Keratinocyte (primary cell): Measurements from ENCODE around the gene HNRNPH1. TPM values are rescaled to one million over a fixed set of nuclear protein-coding genes. Genes with fewer than 3 reads are reported as not detected.

Source experiments
- DNase-seq: peaks from one replicate; pipeline ENCODE4 v3.0.0-alpha.2; 2011; ENCODE audit warnings: low read depth, missing footprints, low spot score
- FAIRE-seq: peaks from 2 replicates; lab custom pipeline; 2011; peaks lifted over from hg19 to GRCh38; lab: Jason Lieb, UNC
- H2AFZ ChIP-seq: 2 replicates; pipeline ENCODE4 v1.6.0; 2012; ENCODE audit warnings: low read length, control low read depth, inconsistent platforms; ENCODE audit not compliant: control insufficient read depth
- H3K27ac ChIP-seq: 2 replicates; pipeline ENCODE4 v1.5.1; 2011; ENCODE audit warnings: low read length; ENCODE audit not compliant: control insufficient read depth, insufficient read depth
- H3K27me3 ChIP-seq: 3 replicates; pipeline ENCODE4 v1.6.0; 2011; ENCODE audit warnings: low read length; ENCODE audit not compliant: control insufficient read depth, insufficient read depth; ENCODE audit errors: extremely low read depth
- H3K36me3 ChIP-seq, 2 experiments: 2 replicates in 1 of 2; 3 replicates in 1 of 2; pipeline ENCODE4 v1.5.1; 2011; ENCODE audit warnings: low read length in 2 of 2, mild to moderate bottlenecking in 1 of 2; ENCODE audit not compliant: control insufficient read depth in 2 of 2, insufficient read depth in 2 of 2; ENCODE audit errors: extremely low read depth in 1 of 2
- H3K4me1 ChIP-seq: 3 replicates; pipeline ENCODE4 v1.5.1; 2011; ENCODE audit warnings: low read length; ENCODE audit not compliant: control insufficient read depth, insufficient read depth; ENCODE audit errors: extremely low read depth
- H3K4me2 ChIP-seq: 3 replicates; pipeline ENCODE4 v1.6.0; 2011; ENCODE audit warnings: low read depth, low read length; ENCODE audit not compliant: control insufficient read depth, insufficient read depth; ENCODE audit errors: extremely low read depth
- H3K4me3 ChIP-seq, 3 experiments: fragments of 200-600 bp in 1 of 3; sonication (generic) in 1 of 3; 2 replicates in 2 of 3; 3 replicates in 1 of 3; pipeline ENCODE4 v1.5.1; 2011 to 2016; ENCODE audit warnings: low read length in 3 of 3, mild to moderate bottlenecking in 3 of 3, control low read depth in 2 of 3, inconsistent platforms in 1 of 3, low read depth in 1 of 3, mixed read lengths in 1 of 3, mixed run types in 1 of 3, moderate library complexity in 1 of 3; ENCODE audit not compliant: control insufficient read depth in 2 of 3, insufficient read depth in 2 of 3; ENCODE audit errors: extremely low read depth in 1 of 3
- H3K79me2 ChIP-seq: 2 replicates; pipeline ENCODE4 v1.6.0; 2012; ENCODE audit warnings: low read length; ENCODE audit not compliant: control insufficient read depth, insufficient read depth
- H3K9ac ChIP-seq: 3 replicates; pipeline ENCODE4 v1.6.0; 2011; ENCODE audit warnings: low read length; ENCODE audit not compliant: control insufficient read depth, insufficient read depth; ENCODE audit errors: extremely low read depth
- H3K9me1 ChIP-seq: 3 replicates; pipeline ENCODE4 v1.6.0; 2011; ENCODE audit warnings: low read length; ENCODE audit not compliant: control insufficient read depth, insufficient read depth; ENCODE audit errors: extremely low read depth
- H3K9me3 ChIP-seq: 2 replicates; pipeline ENCODE4 v1.5.1; 2012; ENCODE audit warnings: low read depth, low read length; ENCODE audit not compliant: control insufficient read depth
- H4K20me1 ChIP-seq: 3 replicates; pipeline ENCODE4 v1.6.0; 2011; ENCODE audit warnings: low read length; ENCODE audit not compliant: control insufficient read depth, insufficient read depth; ENCODE audit errors: extremely low read depth
- CTCF ChIP-seq, 3 experiments: IDR thresholded peaks in 1 of 3; conservative IDR thresholded peaks in 1 of 3; optimal IDR thresholded peaks in 1 of 3; 2 replicates in 2 of 3; 3 replicates in 1 of 3; pipeline versions ENCODE3 to v1.5.1; 2011; ENCODE audit warnings: low read length in 3 of 3, mild to moderate bottlenecking in 3 of 3, moderate library complexity in 2 of 3, control low read depth in 1 of 3, inconsistent platforms in 1 of 3; ENCODE audit not compliant: insufficient read depth in 2 of 3; ENCODE audit errors: extremely low read depth in 1 of 3
- EZH2 ChIP-seq: IDR thresholded peaks from one replicate; pipeline ENCODE4 v1.6.1; 2012; ENCODE audit warnings: inconsistent platforms, mild to moderate bottlenecking, low read length, moderate library complexity
- dilution Hi-C: fragments of 300-500 bp; cut with MboI; formaldehyde crosslinking; loops from one replicate; pipeline ENCODE4 v1.7.0; 2020; ENCODE audit warnings: low sequenced_read_pairs; ENCODE audit not compliant: extremely low pct_ligation_motif_present
- polyA plus RNA-seq, 5 experiments: library from polyadenylated mRNA; depleted of rRNA in 3 of 5; stranded (reverse) in 3 of 5; stranded (forward) in 1 of 5; unstranded in 1 of 5; fragments of >200 nt; gene quantifications; 1 replicate in 1 of 5; 2 replicates in 3 of 5; 3 replicates in 1 of 5; pipeline versions ENCODE4 v1.2.1 to v1.2.3, GENCODE V29; 2011 to 2012; ENCODE audit warnings: missing spikeins in 2 of 5, low read depth in 1 of 5, low replicate concordance in 1 of 5

HNRNPH1 gene
- polyA plus RNA-seq, 1 donor (not counting 4 experiments of a cell fraction or from before 2014, with no cell fraction given): 431 TPM

- Histone ChIP-seq H3K27ac (no peak overlapping the region), H3K36me3 (peaks cover 21 to 36% of the 10 kb centered on the region in 2 experiments), H4K20me1 (peaks cover 10% of the 10 kb centered on the region), H3K79me2 (no peaks in the 10 kb centered on the region), H3K9me3 (no peaks in the 10 kb centered on the region), H3K9me1 (no peaks in the 10 kb centered on the region), H2AFZ (no peak overlapping the region), H3K4me2 (no peak overlapping the region), H3K9ac (no peak overlapping the region), H3K4me3 (no peak overlapping the region), H3K4me1 (no peaks in the 10 kb centered on the region), H3K27me3 (no peaks in the 10 kb centered on the region)
- DNase-seq (no peak), FAIRE-seq (no peak)
- dilution Hi-C loops: no loop called here
- TF ChIP-seq CTCF (optimal IDR thresholded peaks at IDR 0.05 in 1 of 3, IDR thresholded peaks at IDR 0.05 in 1 of 3, conservative IDR thresholded peaks at IDR 0.05 in 1 of 3; ENCODE audit: extremely low read depth in 1 of 3, insufficient read depth in 2 of 3, low read length in 3 of 3) (no peak), EZH2 (no peak)
Observed at GRCh38 chr5:179607160-179607931, 16.1 kb downstream of the HNRNPH1 start.

- Histone ChIP-seq H3K36me3 (peaks cover 25 to 38% of the 10 kb centered on the region in 2 experiments), H3K27me3 (no peaks in the 10 kb centered on the region), H3K27ac (no peak overlapping the region), H3K4me3 (no peak overlapping the region), H3K4me2 (no peak overlapping the region), H3K9me1 (no peaks in the 10 kb centered on the region), H4K20me1 (peaks cover 10% of the 10 kb centered on the region), H2AFZ (no peak overlapping the region), H3K79me2 (no peaks in the 10 kb centered on the region), H3K9ac (no peak overlapping the region), H3K9me3 (no peaks in the 10 kb centered on the region), H3K4me1 (no peaks in the 10 kb centered on the region)
- no peak for DNase-seq
- dilution Hi-C loops: no loop called here
- no peak for TF ChIP-seq EZH2
- no peak for TF ChIP-seq CTCF (optimal IDR thresholded peaks at IDR 0.05 in 1 of 3, IDR thresholded peaks at IDR 0.05 in 1 of 3, conservative IDR thresholded peaks at IDR 0.05 in 1 of 3; ENCODE audit: extremely low read depth in 1 of 3, insufficient read depth in 2 of 3, low read length in 3 of 3)
- FAIRE-seq: no peak
Observed at GRCh38 chr5:179606910-179607159, 16.6 kb downstream of the HNRNPH1 start.
